IMR-90 (cell line): ENCODE results near the gene ABCF1. TPM values are rescaled to one million over a fixed set of nuclear protein-coding genes. Genes with fewer than 3 reads are reported as not detected.

ENCODE experiments used
- ATAC-seq: fragments of 200-7000 bp; cut with Tn5 transposase; 2 replicates; pipeline ENCODE4 v1.9.1; 2020; ENCODE audit warnings: low read depth, mild to moderate bottlenecking, moderate library complexity
- BruUV-seq: library from RNA; stranded (reverse); fragments of 400-500 nt; replicated peaks from 2 replicates; lab custom pipeline; 2021; lab: Mats Ljungman, UMichigan
- CTCF ChIA-PET: fragments of 300-600 bp; formaldehyde crosslinking; extraction: SDS; loops from one replicate; lab custom pipeline; 2021; ENCODE audit warnings: antibody characterized with exemption; lab: Yijun Ruan, JAX
- POLR2A ChIA-PET: fragments of 300-600 bp; sonication (Branson Sonifier 250); formaldehyde crosslinking; loops from one replicate; lab custom pipeline; 2022; ENCODE audit warnings: antibody characterized with exemption; ENCODE audit not compliant: unreplicated experiment; lab: Charles Lee
- DNase-seq: peaks from one replicate; pipeline ENCODE4 v3.0.0; 2013
- H2AFZ ChIP-seq: replicated peaks from 2 replicates; pipeline ENCODE3; 2013; ENCODE audit warnings: low read length, mild to moderate bottlenecking; ENCODE audit not compliant: poor library complexity
- H2AK5ac ChIP-seq: 2 replicates; pipeline ENCODE4 v1.6.1; 2013; ENCODE audit warnings: low read depth, low read length, inconsistent platforms
- H2AK9ac ChIP-seq: replicated peaks from 2 replicates; pipeline ENCODE3; 2013; ENCODE audit warnings: mild to moderate bottlenecking, low read depth, low read length, moderate library complexity; ENCODE audit not compliant: poor library complexity
- H2BK120ac ChIP-seq: 2 replicates; pipeline ENCODE4 v1.6.1; 2013; ENCODE audit warnings: low read depth, low read length, inconsistent platforms
- H2BK15ac ChIP-seq: 3 replicates; pipeline ENCODE4 v1.6.1; 2013; ENCODE audit warnings: low read depth, low read length, inconsistent platforms
- H2BK20ac ChIP-seq: 2 replicates; pipeline ENCODE4 v1.6.1; 2013; ENCODE audit warnings: low read depth, mild to moderate bottlenecking, inconsistent platforms, low read length, moderate library complexity
- H2BK5ac ChIP-seq: 2 replicates; pipeline ENCODE4 v1.6.1; 2013; ENCODE audit warnings: mild to moderate bottlenecking, low read depth, low read length, inconsistent platforms; ENCODE audit not compliant: poor library complexity, severe bottlenecking
- H3K14ac ChIP-seq: replicated peaks from 2 replicates; pipeline ENCODE4 v1.6.1; 2013; ENCODE audit warnings: low read depth, low read length, inconsistent platforms
- H3K18ac ChIP-seq: 2 replicates; pipeline ENCODE4 v1.6.1; 2013; ENCODE audit warnings: low read depth, low read length, control low read depth
- H3K23ac ChIP-seq: 2 replicates; pipeline ENCODE4 v1.6.1; 2013; ENCODE audit warnings: low read depth, low read length, inconsistent platforms
- H3K27ac ChIP-seq: 2 replicates; pipeline ENCODE4 v1.5.1; 2013; ENCODE audit warnings: mild to moderate bottlenecking, control low read depth, low read length; ENCODE audit not compliant: insufficient read depth
- H3K27me3 ChIP-seq: 2 replicates; pipeline ENCODE4 v1.6.1; 2013; ENCODE audit warnings: low read length; ENCODE audit not compliant: control insufficient read depth, insufficient read depth
- H3K36me3 ChIP-seq: 2 replicates; pipeline ENCODE4 v1.6.1; 2013; ENCODE audit warnings: low read length, mixed read lengths; ENCODE audit not compliant: control insufficient read depth, insufficient read depth
- H3K4ac ChIP-seq: 2 replicates; pipeline ENCODE4 v1.6.1; 2013; ENCODE audit warnings: low read depth, low read length, inconsistent platforms
- H3K4me1 ChIP-seq: 2 replicates; pipeline ENCODE4 v1.6.1; 2013; ENCODE audit warnings: low read length, mixed read lengths; ENCODE audit not compliant: control insufficient read depth, insufficient read depth
- H3K4me2 ChIP-seq: 2 replicates; pipeline ENCODE4 v1.6.1; 2013; ENCODE audit warnings: low read depth, mild to moderate bottlenecking, control low read depth, low read length, moderate library complexity
- H3K4me3 ChIP-seq: 2 replicates; pipeline ENCODE4 v1.5.1; 2013; ENCODE audit warnings: low read depth, mild to moderate bottlenecking, control low read depth, low read length, moderate library complexity; ENCODE audit not compliant: insufficient read depth
- H3K56ac ChIP-seq: 2 replicates; pipeline ENCODE4 v1.6.1; 2013; ENCODE audit warnings: low read length, inconsistent platforms; ENCODE audit not compliant: insufficient read depth; ENCODE audit errors: extremely low read depth
- H3K79me1 ChIP-seq, 2 experiments: 2 replicates each; pipeline ENCODE4 v1.6.1; 2013; ENCODE audit warnings: low read length in 2 of 2, inconsistent platforms in 1 of 2, low read depth in 1 of 2
- H3K9ac ChIP-seq: 2 replicates; pipeline ENCODE4 v1.6.1; 2013; ENCODE audit warnings: low read depth, low read length, control low read depth
- H3K9me1 ChIP-seq: 2 replicates; pipeline ENCODE4 v1.6.1; 2013; ENCODE audit warnings: low read length, inconsistent platforms; ENCODE audit not compliant: insufficient read depth
- H3K9me3 ChIP-seq: 2 replicates; pipeline ENCODE4 v1.6.1; 2013; ENCODE audit warnings: low read length; ENCODE audit not compliant: control insufficient read depth, insufficient read depth
- H4K20me1 ChIP-seq: 2 replicates; pipeline ENCODE4 v1.6.1; 2013; ENCODE audit warnings: low read length, inconsistent platforms; ENCODE audit not compliant: insufficient read depth
- H4K5ac ChIP-seq: 2 replicates; pipeline ENCODE4 v1.6.1; 2013; ENCODE audit warnings: mild to moderate bottlenecking, low read depth, low read length, control low read depth
- H4K8ac ChIP-seq, 2 experiments: 2 replicates each; pipeline ENCODE4 v1.6.1; 2013; ENCODE audit warnings: low read depth in 2 of 2, low read length in 2 of 2, control low read depth in 1 of 2, inconsistent platforms in 1 of 2
- H4K91ac ChIP-seq: 2 replicates; pipeline ENCODE4 v1.6.1; 2013; ENCODE audit warnings: low read depth, low read length, inconsistent platforms; ENCODE audit not compliant: insufficient read depth
- BHLHE40 ChIP-seq: fragments of 150-350 bp; IDR thresholded peaks from 2 replicates; pipeline ENCODE4 v1.6.1; 2016; ENCODE audit warnings: mild to moderate bottlenecking, low read depth, low read length
- CEBPB ChIP-seq: IDR thresholded peaks from 2 replicates; pipeline ENCODE4 v1.6.1; 2012; ENCODE audit warnings: low read depth, low read length, improper control_type of control experiment
- CHD1 ChIP-seq: IDR thresholded peaks from 2 replicates; pipeline ENCODE4 v1.6.1; 2012; ENCODE audit warnings: low read depth, low read length, improper control_type of control experiment
- CTCF ChIP-seq: conservative IDR thresholded peaks from 2 replicates; pipeline ENCODE4 v1.5.1; 2012; ENCODE audit warnings: mild to moderate bottlenecking, low read depth, low read length, improper control_type of control experiment
- ELK1 ChIP-seq: fragments of 150-350 bp; IDR thresholded peaks from 2 replicates; pipeline ENCODE4 v1.6.1; 2016; ENCODE audit warnings: low read depth, mild to moderate bottlenecking, low read length, moderate library complexity, borderline replicate concordance
- FOS ChIP-seq: fragments of 150-350 bp; IDR thresholded peaks from 2 replicates; pipeline ENCODE4 v1.6.1; 2016; ENCODE audit warnings: low read depth, low read length
- MAFK ChIP-seq: IDR thresholded peaks from 2 replicates; pipeline ENCODE4 v1.6.1; 2012; ENCODE audit warnings: low read depth, low read length, improper control_type of control experiment
- MAZ ChIP-seq: IDR thresholded peaks from 2 replicates; pipeline ENCODE4 v1.6.1; 2012; ENCODE audit warnings: low read depth, mild to moderate bottlenecking, low read length, improper control_type of control experiment, moderate library complexity, borderline replicate concordance
- MXI1 ChIP-seq: IDR thresholded peaks from 2 replicates; pipeline ENCODE4 v1.6.1; 2012; ENCODE audit warnings: low read depth, mild to moderate bottlenecking, low read length, moderate library complexity, borderline replicate concordance
- NFE2L2 ChIP-seq: fragments of 150-350 bp; IDR thresholded peaks from 2 replicates; pipeline ENCODE4 v1.6.1; 2016; ENCODE audit warnings: low read depth, mild to moderate bottlenecking, low read length
- POLR2A ChIP-seq: IDR thresholded peaks from 2 replicates; pipeline ENCODE4 v1.6.1; 2012; ENCODE audit warnings: mild to moderate bottlenecking, low read depth, low read length
- RAD21 ChIP-seq: IDR thresholded peaks from 2 replicates; pipeline ENCODE4 v1.6.1; 2012; ENCODE audit warnings: low read length, improper control_type of control experiment
- RCOR1 ChIP-seq: IDR thresholded peaks from 2 replicates; pipeline ENCODE4 v1.6.1; 2012; ENCODE audit warnings: mild to moderate bottlenecking, low read length, improper control_type of control experiment; ENCODE audit not compliant: insufficient replicate concordance
- RFX5 ChIP-seq: IDR thresholded peaks from 2 replicates; pipeline ENCODE4 v1.8.0; 2012; ENCODE audit warnings: low read depth, mild to moderate bottlenecking, low read length, moderate library complexity
- SMC3 ChIP-seq: fragments of 150-350 bp; IDR thresholded peaks from 2 replicates; pipeline ENCODE4 v1.6.1; 2016; ENCODE audit warnings: low read depth, mild to moderate bottlenecking, antibody characterized with exemption, low read length, moderate library complexity
- USF2 ChIP-seq: fragments of 150-350 bp; IDR thresholded peaks from 2 replicates; pipeline ENCODE4 v1.6.1; 2017; ENCODE audit warnings: mild to moderate bottlenecking, antibody characterized with exemption, low read length, low read depth
- WGBS, 2 experiments: methylation state at CpG; one replicate each; pipeline versions ENCODE4 v1.1.5 to v1.1.7; 2013; ENCODE audit warnings: missing lambda C conversion rate in 2 of 2; ENCODE audit not compliant: insufficient read length in 1 of 2; ENCODE audit errors: extremely low coverage in 2 of 2; 5-methylcytosine and 5-hydroxymethylcytosine counted together
- dilution Hi-C: fragments of 300-500 bp; cut with HindIII; formaldehyde crosslinking; loops from one replicate; pipeline ENCODE4 v1.14.3; 2018; ENCODE audit warnings: low sequenced_read_pairs; ENCODE audit not compliant: unreplicated experiment
- in situ Hi-C: fragments of 300-500 bp; cut with MboI; formaldehyde crosslinking; loops from 3 replicates; pipeline ENCODE4 v1.14.3; 2019; ENCODE audit warnings: low sequenced_read_pairs, inconsistent platforms, mixed read lengths
- intact Hi-C: fragments of 100-400 bp; cut with micrococcal nuclease; formaldehyde crosslinking; loops from 2 replicates; pipeline ENCODE4 v1.10.0; 2022
- polyA plus RNA-seq, 3 experiments: library from polyadenylated mRNA; depleted of rRNA; stranded (reverse); fragments of >200 nt; gene quantifications; 2 replicates each; pipeline ENCODE4 v1.2.3, GENCODE V29; 2012; ENCODE audit warnings: low replicate concordance in 1 of 3
- total RNA-seq: library from RNA; depleted of rRNA; stranded (reverse); fragments of >200 nt; gene quantifications from 2 replicates; pipeline ENCODE4 v1.2.3, GENCODE V29; 2012

ABCF1 gene
- total and polyA plus RNA-seq, 2 of the 4 experiments (the other 2 are of a cell fraction) = 39.1 to 48.6 TPM

DNA sequence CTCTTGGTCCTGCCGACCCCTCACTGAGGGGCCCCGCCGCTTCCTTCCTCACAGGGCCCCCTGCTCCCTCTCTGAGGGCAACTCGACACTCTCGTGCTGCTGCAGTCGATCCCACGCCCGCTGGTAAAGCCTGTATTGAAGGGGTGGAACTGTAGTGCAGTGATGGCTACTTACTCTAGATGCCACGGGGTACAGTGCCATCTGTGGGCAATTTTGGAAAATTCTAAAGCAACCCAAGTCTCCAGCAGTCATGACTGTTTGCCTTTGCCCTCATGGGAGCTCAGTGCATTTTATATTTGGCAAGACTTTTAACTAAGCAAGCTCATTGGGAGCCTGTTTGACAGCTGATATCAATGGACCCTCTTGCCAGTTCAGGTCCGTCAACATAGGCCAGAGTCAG is 69.2 kb downstream of the ABCF1 start:
- peaks cover 7 to 12% of the 10 kb centered on the region in 2 experiments; a peak in 3 of 4 replicates for H3K79me1 ChIP-seq
- no peak overlapping the region for H2BK20ac ChIP-seq
- H3K27ac ChIP-seq = no peak overlapping the region
- H3K4ac ChIP-seq = no peak overlapping the region
- no peaks in the 10 kb centered on the region for H3K4me1 ChIP-seq
- H4K8ac ChIP-seq = no peak overlapping the region
- no peak overlapping the region for H3K4me2 ChIP-seq
- no peak overlapping the region for H3K14ac ChIP-seq
- H2BK120ac ChIP-seq = no peak overlapping the region
- no TSS peak for BruUV-seq
- H3K23ac ChIP-seq = no peak overlapping the region
- H3K9me3 ChIP-seq = no peaks in the 10 kb centered on the region
- H3K9me1 ChIP-seq = no peaks in the 10 kb centered on the region; the same call in 1 of the 2 replicates
- peaks cover 39% of the 10 kb centered on the region for H3K36me3 ChIP-seq
- no peak overlapping the region for H3K4me3 ChIP-seq
- in situ Hi-C loops = no loop called here
- no peak overlapping the region for H2BK15ac ChIP-seq
- H3K56ac ChIP-seq = no peak overlapping the region
- CTCF ChIA-PET = interaction anchor here (2.2 kb wide), 1 partner anchor 32 kb away, joined by 5 read pairs; the partner anchor contains the start of gene DHX16
- H4K91ac ChIP-seq = no peak overlapping the region
- no peak overlapping the region for H2AK9ac ChIP-seq
- POLR2A ChIA-PET = no interaction called here
- intact Hi-C loops = loop anchor here (1.0 kb wide), 1 partner anchor 8 kb away; no protein-coding TSS in a partner anchor
- H4K5ac ChIP-seq = no peak overlapping the region
- no peak for DNase-seq
- no peak overlapping the region for H2AFZ ChIP-seq
- ATAC-seq = no peak
- dilution Hi-C loops = no loop called here
- H3K18ac ChIP-seq = no peak overlapping the region
- H2BK5ac ChIP-seq = no peak overlapping the region
- no peaks in the 10 kb centered on the region for H3K27me3 ChIP-seq
- TF ChIP-seq CHD1 (no peak), CEBPB (no peak), FOS (no peak), MAFK (no peak), RCOR1 (no peak), MXI1 (no peak), NFE2L2 (no peak), USF2 (no peak), BHLHE40 (no peak), CTCF (no peak), POLR2A (no peak), MAZ (no peak), RFX5 (no peak), ELK1 (no peak), SMC3 (no peak), RAD21 (no peak)
- no peak overlapping the region for H3K9ac ChIP-seq
- 84% methylated on average over 4 of the region's 10 CpGs; no CpG with 5 or more reads in 1 of the 2 experiments for WGBS, 2 experiments
- no peak overlapping the region for H2AK5ac ChIP-seq
- H4K20me1 ChIP-seq = no peaks in the 10 kb centered on the region
